Measurements from ENCODE around the gene RUFY4. TPM values are rescaled to one million over a fixed set of nuclear protein-coding genes. Genes with fewer than 3 reads are reported as not detected.

Gene RUFY4
- total and polyA plus RNA-seq, 9 donors = 0.14 to 0.28 (median 0.22) TPM; not detected in 2

GRCh38 chr2:218063486-218063885 is 5.6 kb upstream of the RUFY4 start:
- no peaks in the 10 kb centered on the region for H3K36me3 ChIP-seq (ENCODE audit: control insufficient read depth, insufficient read depth, low read length)
- 76% methylated on average over 3 of the region's 5 CpGs for WGBS (ENCODE audit: insufficient coverage)
- H3K27me3 ChIP-seq (ENCODE audit: control insufficient read depth, insufficient read depth, low read length) = peaks cover 16% of the 10 kb centered on the region
- no peaks in the 10 kb centered on the region for H3K9me3 ChIP-seq (replicated peaks; ENCODE audit: control insufficient read depth, low read depth, low read length)
- no peak for DNase-seq
- H3K4me1 ChIP-seq (ENCODE audit: control insufficient read depth, insufficient read depth, low read length) = peaks cover 2% of the 10 kb centered on the region
- H3K27ac ChIP-seq (ENCODE audit: low read length) = no peak overlapping the region
- no peak overlapping the region for H3K4me3 ChIP-seq (ENCODE audit: low read length)

GRCh38 chr2:218063896-218064295 is 5.2 kb upstream of the RUFY4 start:
- 81% methylated on average over 2 of the region's 6 CpGs for WGBS (ENCODE audit: insufficient coverage)
- DNase-seq = no peak
- no peaks in the 10 kb centered on the region for H3K36me3 ChIP-seq (ENCODE audit: control insufficient read depth, insufficient read depth, low read length)
- peaks cover 13% of the 10 kb centered on the region for H3K27me3 ChIP-seq (ENCODE audit: control insufficient read depth, insufficient read depth, low read length)
- no peak overlapping the region for H3K4me3 ChIP-seq (ENCODE audit: low read length)
- H3K4me1 ChIP-seq (ENCODE audit: control insufficient read depth, insufficient read depth, low read length) = peaks cover 5% of the 10 kb centered on the region
- no peaks in the 10 kb centered on the region for H3K9me3 ChIP-seq (replicated peaks; ENCODE audit: control insufficient read depth, low read depth, low read length)
- no peak overlapping the region for H3K27ac ChIP-seq (ENCODE audit: low read length)

GRCh38 chr2:218065239-218066006 is 3.6 kb upstream of the RUFY4 start:
- no peaks in the 10 kb centered on the region for H3K9me3 ChIP-seq (replicated peaks; ENCODE audit: control insufficient read depth, low read depth, low read length)
- peaks cover 13% of the 10 kb centered on the region for H3K27me3 ChIP-seq (ENCODE audit: control insufficient read depth, insufficient read depth, low read length)
- H3K36me3 ChIP-seq (ENCODE audit: control insufficient read depth, insufficient read depth, low read length) = no peaks in the 10 kb centered on the region
- DNase-seq = no peak
- no peak overlapping the region for H3K4me3 ChIP-seq (ENCODE audit: low read length)
- 55% methylated on average over 4 of the region's 9 CpGs for WGBS (ENCODE audit: insufficient coverage)
- H3K4me1 ChIP-seq (ENCODE audit: control insufficient read depth, insufficient read depth, low read length) = peaks cover 8% of the 10 kb centered on the region
- H3K27ac ChIP-seq (ENCODE audit: low read length) = no peak overlapping the region

- Histone ChIP-seq H3K4me1 (ENCODE audit: control insufficient read depth, insufficient read depth, low read length) (peaks cover 8% of the 10 kb centered on the region), H3K27me3 (ENCODE audit: control insufficient read depth, insufficient read depth, low read length) (peaks cover 13% of the 10 kb centered on the region), H3K27ac (ENCODE audit: low read length) (no peak overlapping the region), H3K9me3 (replicated peaks; ENCODE audit: control insufficient read depth, low read depth, low read length) (no peaks in the 10 kb centered on the region), H3K36me3 (ENCODE audit: control insufficient read depth, insufficient read depth, low read length) (no peaks in the 10 kb centered on the region), H3K4me3 (ENCODE audit: low read length) (no peak overlapping the region)
- 50% methylated on average over 6 of the region's 12 CpGs for WGBS (ENCODE audit: insufficient coverage)
- DNase-seq = no peak
These were observed 2.0 kb upstream of the RUFY4 start for GRCh38 chr2:218066926-218067515.

- H3K4me3 ChIP-seq (ENCODE audit: low read length) = no peak overlapping the region
- no peak for DNase-seq
- peaks cover 13% of the 10 kb centered on the region for H3K27me3 ChIP-seq (ENCODE audit: control insufficient read depth, insufficient read depth, low read length)
- no peaks in the 10 kb centered on the region for H3K9me3 ChIP-seq (replicated peaks; ENCODE audit: control insufficient read depth, low read depth, low read length)
- H3K27ac ChIP-seq (ENCODE audit: low read length) = no peak overlapping the region
- H3K4me1 ChIP-seq (ENCODE audit: control insufficient read depth, insufficient read depth, low read length) = peaks cover 8% of the 10 kb centered on the region
- 76% methylated on average over 2 of the region's 4 CpGs for WGBS (ENCODE audit: insufficient coverage)
- no peaks in the 10 kb centered on the region for H3K36me3 ChIP-seq (ENCODE audit: control insufficient read depth, insufficient read depth, low read length)
These were observed 1.5 kb upstream of the RUFY4 start for GRCh38 chr2:218067523-218067922.

- no peaks in the 10 kb centered on the region for H3K9me3 ChIP-seq (replicated peaks; ENCODE audit: control insufficient read depth, low read depth, low read length)
- peaks cover 17% of the 10 kb centered on the region for H3K27me3 ChIP-seq (ENCODE audit: control insufficient read depth, insufficient read depth, low read length)
- H3K4me1 ChIP-seq (ENCODE audit: control insufficient read depth, insufficient read depth, low read length) = peaks cover 8% of the 10 kb centered on the region
- no peak overlapping the region for H3K27ac ChIP-seq (ENCODE audit: low read length)
- H3K36me3 ChIP-seq (ENCODE audit: control insufficient read depth, insufficient read depth, low read length) = no peaks in the 10 kb centered on the region
- no peak overlapping the region for H3K4me3 ChIP-seq (ENCODE audit: low read length)
- WGBS (ENCODE audit: insufficient coverage) = 45% methylated on average over 4 of the region's 9 CpGs
- no peak for DNase-seq
These were observed 700 bp downstream of the RUFY4 start for GRCh38 chr2:218069606-218070300.

GRCh38 chr2:218070587-218070986 is 1.5 kb downstream of the RUFY4 start:
- WGBS (ENCODE audit: insufficient coverage) = 32% methylated on average over 3 of the region's 4 CpGs
- no peak for DNase-seq
- Histone ChIP-seq H3K36me3 (ENCODE audit: control insufficient read depth, insufficient read depth, low read length) (no peaks in the 10 kb centered on the region), H3K4me1 (ENCODE audit: control insufficient read depth, insufficient read depth, low read length) (peaks cover 8% of the 10 kb centered on the region), H3K4me3 (ENCODE audit: low read length) (no peak overlapping the region), H3K9me3 (replicated peaks; ENCODE audit: control insufficient read depth, low read depth, low read length) (no peaks in the 10 kb centered on the region), H3K27ac (ENCODE audit: low read length) (no peak overlapping the region), H3K27me3 (ENCODE audit: control insufficient read depth, insufficient read depth, low read length) (peaks cover 17% of the 10 kb centered on the region)

- Histone ChIP-seq H3K4me1 (ENCODE audit: control insufficient read depth, insufficient read depth, low read length) (peaks cover 8% of the 10 kb centered on the region), H3K36me3 (ENCODE audit: control insufficient read depth, insufficient read depth, low read length) (no peaks in the 10 kb centered on the region), H3K4me3 (ENCODE audit: low read length) (no peak overlapping the region), H3K27me3 (ENCODE audit: control insufficient read depth, insufficient read depth, low read length) (peaks cover 17% of the 10 kb centered on the region), H3K27ac (ENCODE audit: low read length) (no peak overlapping the region), H3K9me3 (replicated peaks; ENCODE audit: control insufficient read depth, low read depth, low read length) (no peaks in the 10 kb centered on the region)
- 78% methylated on average over 9 of the region's 13 CpGs for WGBS (ENCODE audit: insufficient coverage)
- DNase-seq = no peak
These were observed 2.3 kb downstream of the RUFY4 start for GRCh38 chr2:218071218-218071937.

GRCh38 chr2:218072002-218072401 is 2.9 kb downstream of the RUFY4 start:
- Histone ChIP-seq H3K4me1 (ENCODE audit: control insufficient read depth, insufficient read depth, low read length) (peaks cover 8% of the 10 kb centered on the region), H3K27me3 (ENCODE audit: control insufficient read depth, insufficient read depth, low read length) (peaks cover 15% of the 10 kb centered on the region), H3K36me3 (ENCODE audit: control insufficient read depth, insufficient read depth, low read length) (no peaks in the 10 kb centered on the region), H3K27ac (ENCODE audit: low read length) (no peak overlapping the region), H3K9me3 (replicated peaks; ENCODE audit: control insufficient read depth, low read depth, low read length) (no peaks in the 10 kb centered on the region), H3K4me3 (ENCODE audit: low read length) (no peak overlapping the region)
- WGBS (ENCODE audit: insufficient coverage) = no CpG with 5 or more reads among the region's 3 CpGs
- DNase-seq = no peak

Measured in muscle of leg (tissue), 11 donors.